Right renal cortex interstitium (tissue), 3 donors: ENCODE data around the gene ATP6V1C2. TPM values are rescaled to one million over a fixed set of nuclear protein-coding genes. Genes with fewer than 3 reads are reported as not detected.

Source experiments
- DNase-seq, 3 donors: peaks; one replicate each; pipeline ENCODE4 v3.0.0-alpha.2; 2013; ENCODE audit warnings: low read depth in 3 of 3, low spot score in 2 of 3
- polyA plus RNA-seq, 3 donors: library from polyadenylated mRNA; unstranded; fragments of 120-200 nt; gene quantifications; one replicate each; pipeline ENCODE4 v1.2.1, GENCODE V29; 2013; ENCODE audit not compliant: insufficient read length in 3 of 3

The ATP6V1C2 gene
- polyA plus RNA-seq, 3 donors: 5.9 to 7.3 (median 6.0) TPM

- no peak for DNase-seq
Measured at GRCh38 chr2:10830641-10831399, 109.4 kb downstream of the ATP6V1C2 start.

- DNase-seq: no peak
Measured at GRCh38 chr2:10831400-10831985, 110.1 kb downstream of the ATP6V1C2 start.

- DNase-seq: peak in 2 of 3 donors; percentile 64 to 73
Measured at GRCh38 chr2:10832203-10832936, 110.9 kb downstream of the ATP6V1C2 start.

- no peak for DNase-seq
Measured at GRCh38 chr2:10833021-10833420, 111.6 kb downstream of the ATP6V1C2 start.

DNA sequence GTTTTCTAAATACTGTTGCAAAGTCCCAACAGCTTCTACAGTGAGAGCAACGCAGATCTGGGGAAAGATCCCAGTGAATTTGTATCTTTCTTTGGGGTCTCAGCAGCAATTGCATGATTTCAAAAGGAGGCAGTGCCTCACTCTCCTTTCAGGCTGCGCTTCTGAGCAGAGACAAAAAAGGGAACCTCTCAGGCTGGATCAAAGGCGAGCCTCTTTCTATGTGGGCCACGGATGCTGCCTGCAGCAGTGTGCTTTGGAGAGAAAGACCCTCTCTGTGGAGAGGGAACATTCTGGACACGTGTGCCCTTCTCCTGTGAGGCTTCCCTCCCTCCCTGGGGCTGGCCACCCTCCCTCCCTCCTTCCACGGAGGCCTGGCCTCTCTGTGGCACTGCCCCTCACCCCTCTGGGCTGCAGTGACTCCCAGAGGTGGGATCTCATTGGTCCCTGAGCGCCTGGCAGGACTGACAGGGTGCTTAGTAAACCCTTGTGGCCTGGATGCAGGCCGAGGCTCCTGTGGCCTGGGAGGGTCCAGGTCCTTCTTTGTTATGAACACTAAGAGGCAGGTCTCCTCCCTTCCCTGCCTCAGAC lies 112.7 kb downstream of the ATP6V1C2 start:
- DNase-seq: no peak

Other genes with a start within 250 kb of the ATP6V1C2 start
- 10 to 100 TPM; 29.9 to 32.3 (median 30.2) TPM for gene NOL10, start 31.7 kb upstream of the ATP6V1C2 start, polyA plus RNA-seq
- gene PDIA6, start 91.2 kb downstream of the ATP6V1C2 start, polyA plus RNA-seq: 100 to 1,000 TPM; 358 to 391 (median 365) TPM
- gene KCNF1, start 190.3 kb downstream of the ATP6V1C2 start, polyA plus RNA-seq: 1 to 10 TPM in 1 of 3 donors, under 1 TPM in 2; 0.78 to 1.1 (median 0.82) TPM